NCI-H2081 (cell line): ENCODE data around the gene MIOX.

Experiments
- DNase-seq, 2 experiments: peaks; one replicate each; lab custom pipeline; 2025; lab: John Stamatoyannopoulos, UW

Gene MIOX

DNA sequence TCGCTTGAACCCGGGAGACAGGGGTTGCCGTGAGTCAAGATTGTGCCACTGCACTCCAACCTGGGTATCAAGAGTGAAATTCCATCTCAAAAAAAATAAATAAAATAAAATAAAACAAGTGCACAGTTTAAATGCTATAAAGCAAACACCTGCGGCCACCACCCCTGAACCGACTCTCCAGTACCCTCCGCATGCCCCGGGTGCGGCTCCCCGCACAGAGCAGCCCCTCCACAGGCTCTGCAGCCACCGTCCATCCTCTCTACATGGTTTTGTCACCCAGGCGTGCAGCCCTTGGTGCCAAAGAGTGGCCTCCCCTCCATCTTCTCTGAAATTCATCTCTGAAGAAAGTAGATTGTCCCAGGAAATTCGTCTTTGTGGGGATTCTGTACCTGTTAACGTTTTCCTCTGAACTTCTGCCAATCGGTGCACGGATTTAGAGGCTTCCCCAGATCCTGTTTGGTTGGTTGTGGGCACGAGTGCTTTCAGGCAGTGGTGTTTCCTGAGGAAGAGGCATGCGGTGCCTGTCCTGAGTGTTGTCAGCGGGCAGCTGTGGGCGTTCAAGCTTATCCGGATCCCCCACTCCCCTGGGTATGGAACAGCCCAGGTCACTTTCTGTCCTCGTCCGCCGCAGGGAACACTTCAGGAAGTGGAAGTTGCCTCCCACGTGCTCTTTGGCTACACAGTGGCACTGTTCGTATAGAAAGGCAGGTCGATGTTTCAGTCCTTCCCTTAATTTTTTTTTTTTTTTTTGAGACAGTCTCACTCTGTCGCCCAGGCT is 4.1 kb downstream of the MIOX start:
- no peak for DNase-seq

GRCh38 chr22:50497093-50497492 is 10.4 kb downstream of the MIOX start:
- no peak for DNase-seq

- DNase-seq, result peak; percentile 37 to 67
These were observed 11.7 kb downstream of the MIOX start for GRCh38 chr22:50498322-50498890.

DNA sequence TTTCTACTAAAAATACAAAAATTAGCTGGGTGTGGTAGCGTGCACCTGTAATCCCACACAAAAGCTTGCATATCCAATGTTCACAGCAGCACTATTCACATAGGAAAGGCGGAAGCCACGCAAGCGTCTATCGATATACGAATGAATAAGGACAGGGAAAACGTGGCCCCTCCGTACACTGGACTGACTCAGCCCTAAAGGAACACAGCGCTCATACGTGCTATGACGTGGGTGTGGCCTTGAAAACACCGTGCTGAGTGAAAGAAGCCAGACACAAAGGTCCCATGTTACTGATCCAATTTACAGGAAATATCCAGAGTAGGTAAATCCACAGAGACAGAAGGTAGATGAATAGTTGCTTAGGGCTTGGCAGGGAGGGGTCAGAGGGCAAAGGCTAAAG is 13.8 kb downstream of the MIOX start:
- no peak for DNase-seq

GRCh38 chr22:50502096-50502495 is 15.4 kb downstream of the MIOX start:
- no peak for DNase-seq

- DNase-seq, result no peak
These were observed 16.2 kb downstream of the MIOX start for GRCh38 chr22:50502628-50503474.

DNA sequence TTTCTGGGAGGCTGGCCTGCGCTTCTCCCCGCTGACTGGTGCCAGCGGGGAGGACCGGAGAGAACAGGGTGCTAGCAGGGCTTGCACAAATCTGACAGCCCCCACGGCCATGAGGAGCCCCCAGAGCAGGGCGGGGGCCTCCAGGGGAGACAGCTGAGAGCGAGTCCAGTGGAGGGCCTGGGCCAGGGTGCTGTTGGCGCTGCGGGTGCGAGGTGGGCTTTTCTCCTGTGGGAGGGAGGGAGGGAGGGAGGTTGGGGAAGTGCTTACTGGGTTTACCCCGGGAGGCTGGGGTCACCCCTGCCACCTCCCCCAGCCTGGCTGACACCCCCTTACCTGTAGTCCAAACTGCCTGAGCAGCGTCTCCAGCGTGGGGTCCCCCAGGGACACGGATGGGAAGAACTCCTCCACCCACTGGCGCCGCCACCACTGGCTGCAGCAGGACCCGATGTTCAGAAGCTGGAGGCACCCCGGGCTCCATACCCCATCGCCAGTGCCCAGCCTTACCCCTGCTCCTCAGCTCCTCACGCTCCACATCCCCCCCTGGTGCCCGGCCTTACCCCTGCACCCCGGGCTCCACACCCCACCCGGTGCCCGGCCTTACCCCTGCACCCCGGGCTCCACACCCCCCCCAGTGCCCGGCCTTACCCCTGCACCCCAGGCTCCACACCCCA is 17.0 kb downstream of the MIOX start:
- DNase-seq, result no peak

- DNase-seq, result no peak
These were observed 17.9 kb downstream of the MIOX start for GRCh38 chr22:50504369-50505211.

DNA sequence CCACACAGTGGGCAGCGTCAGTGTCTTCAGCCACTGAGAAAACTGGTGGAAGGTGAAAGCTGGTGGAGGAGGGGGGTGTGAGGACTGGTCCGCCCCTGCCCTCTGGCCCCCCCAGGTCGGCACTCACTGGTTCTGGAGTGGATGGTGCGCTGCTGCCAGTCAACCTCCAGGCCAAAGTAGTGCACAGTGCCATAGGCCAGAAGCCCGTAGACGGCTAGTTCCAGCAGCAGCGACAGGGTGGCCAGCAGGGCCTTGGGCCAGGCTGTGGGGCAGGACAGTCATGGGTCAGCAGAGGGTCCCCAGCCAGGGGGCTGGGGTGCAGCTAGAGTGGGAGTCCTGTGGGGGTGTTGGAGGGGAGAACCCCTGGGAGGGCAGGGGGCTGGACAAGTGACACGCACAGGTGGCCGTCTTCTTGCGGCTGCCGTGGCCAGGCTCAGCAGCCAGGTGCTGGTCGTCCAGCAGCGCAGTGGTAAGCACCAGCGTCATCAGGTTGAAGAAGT is 18.7 kb downstream of the MIOX start:
- no peak for DNase-seq

- DNase-seq, result peak; percentile 82 to 87
These were observed 19.3 kb downstream of the MIOX start for GRCh38 chr22:50505776-50506610.

GRCh38 chr22:50506611-50507420 is 20.2 kb downstream of the MIOX start:
- peak in 1 of 2 experiments; percentile 91 for DNase-seq

GRCh38 chr22:50507421-50507990 is 20.8 kb downstream of the MIOX start, which contains the start of gene LMF2:
Gene LMF2, minus strand, starts transcription at chr22:50507702. Its CDS starts 27 bp downstream, at chr22:50507675.
- peak; percentile 60 to 95 for DNase-seq

- DNase-seq, result peak; percentile 90 to 95
These were observed 21.6 kb downstream of the MIOX start, which contains the start of gene NCAPH2 for GRCh38 chr22:50507991-50508884. Gene NCAPH2, plus strand, starts transcription at chr22:50508224. Its CDS starts 114 bp downstream, at chr22:50508338.

DNA sequence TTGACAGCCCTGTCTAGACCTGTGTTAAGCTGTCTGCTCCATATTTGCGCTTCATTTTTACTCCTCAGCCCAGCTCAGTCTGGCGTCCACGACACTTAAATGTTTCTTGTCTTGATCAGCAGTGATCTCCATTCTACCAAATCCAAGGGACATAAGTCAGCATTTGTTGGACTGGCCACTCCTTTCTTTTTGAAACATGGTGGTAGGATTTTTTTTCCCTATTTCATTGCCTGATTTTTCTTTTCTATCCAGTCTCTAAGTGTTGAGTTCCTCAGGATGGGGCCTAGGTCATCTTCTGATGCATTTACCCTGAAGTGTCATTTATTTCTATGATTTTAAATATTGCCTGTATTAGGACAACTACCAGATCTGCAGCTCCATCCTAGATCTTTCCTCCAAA is 22.2 kb downstream of the MIOX start:
- no peak for DNase-seq

DNA sequence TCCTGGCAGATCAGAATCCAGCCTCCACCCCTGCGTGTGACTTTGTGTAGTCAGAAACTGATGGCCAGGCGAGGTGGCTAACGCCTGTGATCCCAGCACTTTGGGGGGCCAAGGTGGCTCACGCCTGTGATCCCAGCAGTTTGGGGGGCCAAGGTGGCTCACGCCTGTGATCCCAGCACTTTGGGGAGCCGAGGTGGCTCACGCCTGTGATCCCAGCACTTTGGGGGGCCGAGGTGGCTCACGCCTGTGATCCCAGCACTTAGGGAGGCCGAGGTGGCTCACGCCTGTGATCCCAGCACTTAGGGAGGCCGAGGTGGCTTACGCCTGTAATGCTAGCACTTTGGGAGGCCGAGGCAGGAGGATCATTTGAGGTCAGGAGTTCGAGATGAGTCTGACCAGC is 26.5 kb downstream of the MIOX start:
- DNase-seq, result no peak

DNA sequence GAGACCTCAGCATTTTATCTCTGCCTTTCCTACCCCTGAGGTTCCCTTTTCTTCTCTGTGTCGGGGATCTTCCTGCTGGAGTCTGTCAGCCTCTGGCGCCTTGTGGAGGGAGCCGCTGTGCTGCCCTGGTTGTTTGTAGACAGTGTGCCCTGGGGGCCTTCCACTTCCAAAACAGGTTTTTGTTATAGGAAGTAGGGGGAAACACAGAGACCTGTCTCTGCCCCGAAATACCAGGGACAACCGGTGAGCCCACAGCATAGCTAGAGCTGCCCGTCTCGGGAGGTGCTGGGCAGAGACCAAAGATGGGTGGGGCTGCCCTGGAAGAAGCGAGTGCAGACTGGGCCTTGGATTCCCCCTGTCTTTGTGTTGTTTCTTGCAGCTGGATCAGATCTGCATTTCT is 29.4 kb downstream of the MIOX start:
- no peak for DNase-seq

DNA sequence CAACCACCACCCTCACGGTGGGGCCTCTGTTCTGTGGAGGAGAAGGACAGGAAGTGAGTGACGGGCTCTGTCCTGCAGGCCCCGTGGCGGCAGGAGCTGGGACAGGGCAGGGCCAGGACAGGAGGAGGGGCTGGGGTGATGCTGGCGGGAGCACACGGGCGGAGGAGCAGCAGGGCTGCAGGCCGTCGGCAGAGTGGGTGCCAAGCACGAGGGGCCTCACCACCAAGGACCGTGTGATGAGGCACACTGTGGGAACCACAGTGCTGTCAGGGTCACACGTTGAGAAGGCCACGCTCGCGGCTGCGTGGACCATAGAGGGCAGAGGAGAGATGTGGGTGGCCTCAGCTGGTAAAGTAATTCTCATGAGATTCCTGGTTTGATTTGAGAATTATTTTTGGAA is 30.2 kb downstream of the MIOX start:
- no peak for DNase-seq
